ENCODE measurements around the gene SRMS.
A peak's percentile ranks its signal among the peaks of the same experiment; 100 is the strongest.
"Not testable (repeated sequence)": the region's sequence is repeated elsewhere in the genome, so short reads cannot be mapped to it uniquely, and the experiment has no call there.

Gene SRMS

GRCh38 chr20:63522091-63522868 is 25.3 kb downstream of the SRMS start:
- DNase-seq (ENCODE audit: low read depth in 2 of 2) = no peak

GRCh38 chr20:63521602-63522001 is 25.9 kb downstream of the SRMS start:
- no peak for DNase-seq (ENCODE audit: low read depth in 2 of 2)

- DNase-seq (ENCODE audit: low read depth in 2 of 2) = peak; percentile 49 to 59
Measured at GRCh38 chr20:63520934-63521601, 26.5 kb downstream of the SRMS start.

GRCh38 chr20:63520504-63520933 is 27.0 kb downstream of the SRMS start, which contains the start of gene PPDPF:
TSS of gene PPDPF (plus strand) at chr20:63520765. CDS start at chr20:63521309, 544 bp downstream.
- peak; percentile 71 to 72 for DNase-seq (ENCODE audit: low read depth in 2 of 2)

- peak; percentile 48 to 49 for DNase-seq (ENCODE audit: low read depth in 2 of 2)
Measured at GRCh38 chr20:63519668-63520503, 27.7 kb downstream of the SRMS start.

- DNase-seq (ENCODE audit: low read depth in 2 of 2) = no peak
Measured at GRCh38 chr20:63518946-63519667, 28.4 kb downstream of the SRMS start.

- no peak for DNase-seq (ENCODE audit: low read depth in 2 of 2)
Measured at GRCh38 chr20:63518351-63518861, 29.1 kb downstream of the SRMS start.

GRCh38 chr20:63517376-63518309 is 29.9 kb downstream of the SRMS start:
- no peak for DNase-seq (ENCODE audit: low read depth in 2 of 2)

GRCh38 chr20:63514520-63514919 is 33.0 kb downstream of the SRMS start:
- not testable (repeated sequence) for DNase-seq (ENCODE audit: low read depth in 2 of 2)

GRCh38 chr20:63513207-63513606 is 34.3 kb downstream of the SRMS start:
- DNase-seq (ENCODE audit: low read depth in 2 of 2) = no peak

- no peak for DNase-seq (ENCODE audit: low read depth in 2 of 2)
Measured at GRCh38 chr20:63509088-63509564, 38.4 kb downstream of the SRMS start.

GRCh38 chr20:63508072-63508768 is 39.3 kb downstream of the SRMS start:
- DNase-seq (ENCODE audit: low read depth in 2 of 2) = no peak

GRCh38 chr20:63507083-63507743 is 40.3 kb downstream of the SRMS start:
- no peak for DNase-seq (ENCODE audit: low read depth in 2 of 2)

GRCh38 chr20:63505723-63506122 is 41.8 kb downstream of the SRMS start:
- no peak for DNase-seq (ENCODE audit: low read depth in 2 of 2)

GRCh38 chr20:63505281-63505680 is 42.3 kb downstream of the SRMS start:
- DNase-seq (ENCODE audit: low read depth in 2 of 2) = no peak

- DNase-seq (ENCODE audit: low read depth in 2 of 2) = no peak
Measured at GRCh38 chr20:63504642-63505041, 42.9 kb downstream of the SRMS start.

GRCh38 chr20:63503524-63503923 is 44.0 kb downstream of the SRMS start:
- no peak for DNase-seq (ENCODE audit: low read depth in 2 of 2)

- no peak for DNase-seq (ENCODE audit: low read depth in 2 of 2)
Measured at GRCh38 chr20:63502671-63503172, 44.8 kb downstream of the SRMS start.
